ENCODE measurements around the gene ACSL3.

DNA sequence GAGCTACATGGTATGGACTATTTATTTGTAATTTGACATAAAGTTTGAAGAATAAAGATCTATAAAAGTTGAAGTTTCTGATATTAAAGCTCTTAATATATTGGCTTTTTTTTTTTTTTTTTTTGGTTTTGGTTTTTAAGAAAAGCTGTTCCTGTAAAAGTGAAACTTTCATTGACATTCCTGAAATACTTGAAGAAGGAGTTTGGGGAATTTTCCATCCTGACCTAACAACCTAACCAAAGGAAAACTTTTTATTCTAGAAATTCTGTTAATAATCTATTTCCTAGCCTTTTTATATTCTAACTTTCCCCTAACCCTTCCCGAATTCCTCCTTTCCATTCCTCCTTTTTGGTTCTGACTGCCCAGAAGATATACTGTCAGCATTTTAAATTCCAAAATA lies 83.7 kb downstream of the ACSL3 start:
- TF ChIP-seq YY1 (IDR thresholded peaks at IDR 0.05; ENCODE audit: insufficient read depth, insufficient read length) (no peak), SUZ12 (IDR thresholded peaks at IDR 0.05; ENCODE audit: extremely low read depth, insufficient read depth, insufficient read length) (no peak)

Measured in NT2/D1 (cell line).